Caco-2 (cell line): ENCODE results near the gene RLIM. TPM values are rescaled to one million over a fixed set of nuclear protein-coding genes. Genes with fewer than 3 reads are reported as not detected.

Experiments
- BruUV-seq: library from RNA; stranded (reverse); fragments of 400-500 nt; replicated peaks from 2 replicates; lab custom pipeline; 2021; lab: Mats Ljungman, UMichigan
- CTCF ChIA-PET: fragments of 300-600 bp; sonication (Branson Sonifier 250); formaldehyde crosslinking; loops from one replicate; lab custom pipeline; 2022; ENCODE audit warnings: antibody characterized with exemption; lab: Charles Lee
- POLR2A ChIA-PET: fragments of 300-600 bp; sonication (Branson Sonifier 250); formaldehyde crosslinking; loops from one replicate; lab custom pipeline; 2022; ENCODE audit warnings: antibody characterized with exemption; lab: Charles Lee
- DNase-seq, 2 experiments: peaks; one replicate each; pipeline versions ENCODE4 v3.0.0 to v3.0.0-alpha.2; 2020 to 2022
- H3K27me3 ChIP-seq: replicated peaks from 2 replicates; pipeline ENCODE4 v1.6.0; 2011; ENCODE audit warnings: low read length; ENCODE audit not compliant: control insufficient read depth, insufficient read depth
- H3K36me3 ChIP-seq: 2 replicates; pipeline ENCODE4 v1.5.1; 2011; ENCODE audit warnings: low read length; ENCODE audit not compliant: control insufficient read depth, insufficient read depth
- H3K4me1 ChIP-seq: fragments of 250-450 bp; sonication (Bioruptor Pico); 2 replicates; pipeline ENCODE4 v1.5.1; 2020; ENCODE audit warnings: mild to moderate bottlenecking
- H3K4me3 ChIP-seq: 2 replicates; pipeline ENCODE4 v1.5.1; 2011; ENCODE audit warnings: low read depth, mild to moderate bottlenecking, control low read depth, low read length
- H3K9me3 ChIP-seq: fragments of 250-450 bp; sonication (Bioruptor Pico); 2 replicates; pipeline ENCODE4 v1.5.1; 2020; ENCODE audit warnings: mild to moderate bottlenecking, moderate library complexity
- H3K27ac Mint-ChIP-seq: one replicate; pipeline ENCODE4 v1.8.0; 2022; ENCODE audit warnings: mixed read lengths; ENCODE audit not compliant: unreplicated experiment
- H3K27me3 Mint-ChIP-seq: one replicate; pipeline ENCODE4 v1.8.0; 2022; ENCODE audit warnings: mixed read lengths; ENCODE audit not compliant: insufficient read depth, unreplicated experiment
- H3K36me3 Mint-ChIP-seq: one replicate; pipeline ENCODE4 v1.8.0; 2022; ENCODE audit warnings: mild to moderate bottlenecking, mixed read lengths; ENCODE audit not compliant: insufficient read depth, unreplicated experiment
- H3K4me1 Mint-ChIP-seq: one replicate; pipeline ENCODE4 v1.8.0; 2022; ENCODE audit warnings: low read depth, mixed read lengths; ENCODE audit not compliant: unreplicated experiment
- H3K4me3 Mint-ChIP-seq: one replicate; pipeline ENCODE4 v1.8.0; 2022; ENCODE audit warnings: mild to moderate bottlenecking, moderate library complexity, mixed read lengths; ENCODE audit not compliant: unreplicated experiment
- H3K9me3 Mint-ChIP-seq: one replicate; pipeline ENCODE4 v1.8.0; 2022; ENCODE audit warnings: mixed read lengths; ENCODE audit not compliant: unreplicated experiment
- intact Hi-C: fragments of 100-400 bp; cut with micrococcal nuclease; formaldehyde crosslinking; loops from one replicate; pipeline ENCODE4 v1.10.0; 2022; ENCODE audit not compliant: unreplicated experiment
- total RNA-seq: library from RNA; stranded (reverse); gene quantifications from 2 replicates; pipeline ENCODE4 v1.2.3, GENCODE V29; 2022
- TF ChIP-seq, protein P1 (sequence below), 2 experiments: fragments of 200-600 bp in 1 of 2; IDR thresholded peaks; 1 replicate in 1 of 2; 2 replicates in 1 of 2; pipeline versions ENCODE4 v1.5.1 to v1.8.0; 2011 to 2022; ENCODE audit warnings: antibody characterized with exemption in 1 of 2, control low read depth in 1 of 2, inconsistent platforms in 1 of 2, low read depth in 1 of 2, low read length in 1 of 2, mild to moderate bottlenecking in 1 of 2, moderate library complexity in 1 of 2; ENCODE audit not compliant: insufficient read depth in 1 of 2, severe bottlenecking in 1 of 2, unreplicated experiment in 1 of 2

Gene RLIM
- total RNA-seq, 1 experiment from 2014 or later, result 28.7 TPM

DNA sequence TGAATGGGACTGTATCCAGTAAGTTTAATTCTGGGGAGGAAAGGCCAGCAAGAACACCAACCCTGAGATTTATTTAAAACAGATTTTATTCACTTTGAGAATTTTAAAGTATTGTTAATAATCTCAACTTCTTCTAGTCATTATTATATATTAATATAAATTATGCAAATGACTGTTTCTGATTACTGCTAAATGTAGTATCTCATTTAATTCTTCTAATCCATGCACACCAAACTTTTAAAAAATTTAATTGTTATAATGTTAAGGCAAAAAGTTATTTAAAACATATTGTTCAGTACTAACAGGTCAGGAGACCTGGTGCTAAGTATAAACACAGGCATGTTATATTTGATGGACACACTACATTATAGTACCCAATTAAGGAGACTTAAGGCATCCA is 8.1 kb downstream of the RLIM start:
- intact Hi-C loops, result no loop called here
- Histone ChIP-seq H3K9me3 (no peaks in the 10 kb centered on the region), H3K36me3 (no peaks in the 10 kb centered on the region), H3K4me3 (no peak overlapping the region), H3K4me1 (no peaks in the 10 kb centered on the region), H3K27me3 (no peaks in the 10 kb centered on the region)
- Mint-ChIP-seq H3K9me3 (no peaks in the 10 kb centered on the region), H3K27me3 (no peaks in the 10 kb centered on the region), H3K4me1 (peaks cover 8% of the 10 kb centered on the region), H3K27ac (no peak overlapping the region), H3K4me3 (no peak overlapping the region), H3K36me3 (peaks cover 49% of the 10 kb centered on the region)
- TF ChIP-seq, protein P1, sequence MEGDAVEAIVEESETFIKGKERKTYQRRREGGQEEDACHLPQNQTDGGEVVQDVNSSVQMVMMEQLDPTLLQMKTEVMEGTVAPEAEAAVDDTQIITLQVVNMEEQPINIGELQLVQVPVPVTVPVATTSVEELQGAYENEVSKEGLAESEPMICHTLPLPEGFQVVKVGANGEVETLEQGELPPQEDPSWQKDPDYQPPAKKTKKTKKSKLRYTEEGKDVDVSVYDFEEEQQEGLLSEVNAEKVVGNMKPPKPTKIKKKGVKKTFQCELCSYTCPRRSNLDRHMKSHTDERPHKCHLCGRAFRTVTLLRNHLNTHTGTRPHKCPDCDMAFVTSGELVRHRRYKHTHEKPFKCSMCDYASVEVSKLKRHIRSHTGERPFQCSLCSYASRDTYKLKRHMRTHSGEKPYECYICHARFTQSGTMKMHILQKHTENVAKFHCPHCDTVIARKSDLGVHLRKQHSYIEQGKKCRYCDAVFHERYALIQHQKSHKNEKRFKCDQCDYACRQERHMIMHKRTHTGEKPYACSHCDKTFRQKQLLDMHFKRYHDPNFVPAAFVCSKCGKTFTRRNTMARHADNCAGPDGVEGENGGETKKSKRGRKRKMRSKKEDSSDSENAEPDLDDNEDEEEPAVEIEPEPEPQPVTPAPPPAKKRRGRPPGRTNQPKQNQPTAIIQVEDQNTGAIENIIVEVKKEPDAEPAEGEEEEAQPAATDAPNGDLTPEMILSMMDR (IDR thresholded peaks at IDR 0.05; ENCODE audit: insufficient read depth in 1 of 2, low read depth in 1 of 2, low read length in 1 of 2, severe bottlenecking in 1 of 2, unreplicated experiment in 1 of 2), result no peak
- POLR2A ChIA-PET, result no interaction called here
- no TSS peak for BruUV-seq
- CTCF ChIA-PET, result no interaction called here
- no peak for DNase-seq

DNA sequence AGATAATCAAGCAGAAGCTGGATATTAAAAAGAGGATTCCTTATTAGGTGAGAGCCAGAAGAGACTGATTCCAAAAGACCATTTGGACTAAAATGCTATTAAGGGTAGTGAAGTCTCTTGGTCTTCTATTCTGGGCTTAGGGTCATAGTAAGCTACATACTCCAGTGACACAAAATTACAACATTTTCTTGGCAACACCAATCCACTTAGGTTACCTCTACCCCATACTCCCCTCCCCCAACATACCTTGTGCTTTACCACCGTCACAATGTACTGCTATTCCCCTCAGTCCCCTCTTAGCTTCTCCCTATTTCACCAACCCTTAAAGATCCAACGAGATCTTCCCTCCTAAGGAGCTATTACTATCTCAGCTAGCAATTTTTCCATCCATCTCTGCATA is 11.4 kb downstream of the RLIM start:
- intact Hi-C loops, result no loop called here
- H3K27me3 Mint-ChIP-seq, result no peaks in the 10 kb centered on the region
- no peak overlapping the region for H3K4me3 Mint-ChIP-seq
- Histone ChIP-seq H3K4me1 (no peaks in the 10 kb centered on the region), H3K9me3 (no peaks in the 10 kb centered on the region), H3K4me3 (no peak overlapping the region), H3K36me3 (no peaks in the 10 kb centered on the region), H3K27me3 (no peaks in the 10 kb centered on the region)
- DNase-seq, result no peak
- H3K36me3 Mint-ChIP-seq, result peaks cover 35% of the 10 kb centered on the region
- CTCF ChIA-PET, result no interaction called here
- H3K9me3 Mint-ChIP-seq, result no peaks in the 10 kb centered on the region
- TF ChIP-seq, protein P1 (IDR thresholded peaks at IDR 0.05; ENCODE audit: insufficient read depth in 1 of 2, low read depth in 1 of 2, low read length in 1 of 2, severe bottlenecking in 1 of 2, unreplicated experiment in 1 of 2), result no peak
- BruUV-seq, result no TSS peak
- no peak overlapping the region for H3K27ac Mint-ChIP-seq
- peaks cover 8% of the 10 kb centered on the region for H3K4me1 Mint-ChIP-seq
- POLR2A ChIA-PET, result interaction anchor here (0.6 kb wide), 1 partner anchor 304 kb away, joined by 4 read pairs; no protein-coding TSS in a partner anchor

DNA sequence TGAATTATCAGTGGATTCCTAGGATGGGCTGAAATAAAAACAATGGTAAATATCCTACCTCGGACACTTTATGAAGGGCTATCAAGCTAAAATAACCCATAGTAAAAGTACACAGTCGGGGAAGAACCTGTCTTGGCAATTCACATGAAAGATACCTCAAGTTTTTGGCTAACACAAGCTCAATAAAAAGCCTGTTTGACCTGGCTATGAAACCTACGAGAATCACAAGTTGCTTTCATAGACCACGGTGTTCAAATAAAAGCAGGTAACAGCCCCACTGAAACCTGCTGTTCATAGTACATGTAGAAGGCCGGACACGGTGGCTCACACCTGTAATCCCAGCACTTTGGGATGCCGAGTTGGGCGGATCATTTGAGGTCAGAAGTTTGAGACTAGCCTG is 12.3 kb downstream of the RLIM start:
- Mint-ChIP-seq H3K27ac (no peak overlapping the region), H3K9me3 (no peaks in the 10 kb centered on the region), H3K36me3 (peaks cover 30% of the 10 kb centered on the region), H3K4me3 (no peak overlapping the region), H3K4me1 (peaks cover 8% of the 10 kb centered on the region), H3K27me3 (no peaks in the 10 kb centered on the region)
- DNase-seq, result no peak
- BruUV-seq, result no TSS peak
- ChIA-PET CTCF (no interaction called here), POLR2A (no interaction called here)
- Histone ChIP-seq H3K36me3 (no peaks in the 10 kb centered on the region), H3K27me3 (no peaks in the 10 kb centered on the region), H3K9me3 (no peaks in the 10 kb centered on the region), H3K4me3 (no peak overlapping the region), H3K4me1 (no peaks in the 10 kb centered on the region)
- TF ChIP-seq, protein P1 (IDR thresholded peaks at IDR 0.05; ENCODE audit: insufficient read depth in 1 of 2, low read depth in 1 of 2, low read length in 1 of 2, severe bottlenecking in 1 of 2, unreplicated experiment in 1 of 2), result no peak
- intact Hi-C loops, result no loop called here
